HepG2 (cell line): ENCODE data around the gene RARA. TPM values are rescaled to one million over a fixed set of nuclear protein-coding genes. Genes with fewer than 3 reads are reported as not detected.

Experiments
- ATAC-seq: fragments of 200-7000 bp; cut with Tn5 transposase; 3 replicates; pipeline ENCODE4 v1.9.1; 2020; ENCODE audit warnings: mild to moderate bottlenecking, moderate library complexity
- BruUV-seq: library from RNA; stranded (reverse); fragments of 400-500 nt; replicated peaks from 2 replicates; lab custom pipeline; 2021; lab: Mats Ljungman, UMichigan
- CTCF ChIA-PET: fragments of 300-600 bp; formaldehyde crosslinking; extraction: SDS; loops from one replicate; lab custom pipeline; 2021; ENCODE audit warnings: low total read pairs, inconsistent platforms, low intra/inter-chr PET ratio; lab: Yijun Ruan, JAX
- POLR2A ChIA-PET: fragments of 350-600 bp; sonication (Branson Sonifier 250); formaldehyde crosslinking; loops from one replicate; lab custom pipeline; 2020; ENCODE audit warnings: antibody characterized with exemption, inconsistent platforms; lab: Yijun Ruan, JAX
- DNase-seq: peaks from one replicate; pipeline ENCODE4 v3.0.0-alpha.2; 2015; ENCODE audit warnings: low spot score
- FAIRE-seq: peaks from 3 replicates; lab custom pipeline; 2011; peaks lifted over from hg19 to GRCh38; lab: Jason Lieb, UNC
- H2AFZ ChIP-seq: one replicate; pipeline ENCODE4 v1.6.1; 2011; ENCODE audit warnings: low read length, inconsistent platforms
- H3K27ac ChIP-seq: fragments of 300-600 bp; 3 replicates; pipeline ENCODE4 v1.8.0; 2011; ENCODE audit warnings: mixed run types, mild to moderate bottlenecking, mixed read lengths, low read length, inconsistent platforms; ENCODE audit not compliant: insufficient read depth; ENCODE audit errors: extremely low read length
- H3K27me3 ChIP-seq, 2 experiments: fragments of 200-600 bp in 1 of 2; 2 replicates in 1 of 2; 3 replicates in 1 of 2; pipeline versions ENCODE4 v1.6.0 to v1.8.0; 2011; ENCODE audit warnings: low read length in 2 of 2, mild to moderate bottlenecking in 2 of 2, moderate library complexity in 2 of 2, inconsistent platforms in 1 of 2; ENCODE audit not compliant: insufficient read depth in 2 of 2, control insufficient read depth in 1 of 2
- H3K36me3 ChIP-seq, 2 experiments: fragments of 200-600 bp in 1 of 2; replicated peaks in 1 of 2; 2 replicates in 1 of 2; 3 replicates in 1 of 2; pipeline versions ENCODE4 v1.5.1 to v1.8.0; 2011; ENCODE audit warnings: low read length in 2 of 2, inconsistent platforms in 1 of 2; ENCODE audit not compliant: insufficient read depth in 2 of 2, control insufficient read depth in 1 of 2
- H3K4me1 ChIP-seq: 2 replicates; pipeline ENCODE4 v1.5.1; 2012; ENCODE audit warnings: low read length, inconsistent platforms; ENCODE audit not compliant: insufficient read depth
- H3K4me2 ChIP-seq: 2 replicates; pipeline ENCODE4 v1.6.0; 2011; ENCODE audit warnings: low read depth, low read length, inconsistent platforms
- H3K4me3 ChIP-seq, 3 experiments: fragments of 200-600 bp in 1 of 3; sonication (generic), shearing (Covaris generic) in 1 of 3; replicated peaks in 1 of 3; 2 replicates each; pipeline ENCODE4 v1.5.1; 2011 to 2016; ENCODE audit warnings: low read length in 3 of 3, inconsistent platforms in 2 of 3, low read depth in 2 of 3, mild to moderate bottlenecking in 2 of 3, control low read depth in 1 of 3, mixed read lengths in 1 of 3; ENCODE audit not compliant: insufficient read depth in 1 of 3
- H3K79me2 ChIP-seq: one replicate; pipeline ENCODE4 v1.6.1; 2011; ENCODE audit warnings: low read length, inconsistent platforms; ENCODE audit not compliant: insufficient read depth
- H3K9ac ChIP-seq: 2 replicates; pipeline ENCODE4 v1.6.0; 2011; ENCODE audit warnings: mild to moderate bottlenecking, low read depth, low read length, inconsistent platforms; ENCODE audit not compliant: insufficient read depth
- H3K9me3 ChIP-seq: 2 replicates; pipeline ENCODE4 v1.5.1; 2012; ENCODE audit warnings: mild to moderate bottlenecking, low read length
- H4K20me1 ChIP-seq: 2 replicates; pipeline ENCODE4 v1.6.0; 2011; ENCODE audit warnings: inconsistent platforms, mild to moderate bottlenecking, low read length, moderate library complexity; ENCODE audit not compliant: insufficient read depth
- GATAD1 ChIP-seq: IDR thresholded peaks from 2 replicates; pipeline ENCODE4 v1.6.1; 2016; ENCODE audit warnings: missing genetic modification reagents, missing compliant biosample characterization
- HES4 ChIP-seq: sonication (generic); formaldehyde crosslinking; IDR thresholded peaks from 2 replicates; pipeline ENCODE4 v1.9.0; 2021; ENCODE audit warnings: mild to moderate bottlenecking, missing genetic modification reagents, borderline replicate concordance
- KDM5B ChIP-seq: sonication (generic); formaldehyde crosslinking; IDR thresholded peaks from 2 replicates; pipeline ENCODE4 v1.4.0; 2020; ENCODE audit warnings: missing genetic modification reagents, mild to moderate bottlenecking, borderline replicate concordance
- POGZ ChIP-seq: sonication (generic); formaldehyde crosslinking; IDR thresholded peaks from 2 replicates; pipeline ENCODE4 v1.4.0; 2020; ENCODE audit warnings: mild to moderate bottlenecking, missing genetic modification reagents
- RFXAP ChIP-seq: sonication (generic); formaldehyde crosslinking; IDR thresholded peaks from 2 replicates; pipeline ENCODE4 v1.4.0; 2020; ENCODE audit warnings: missing genetic modification reagents, borderline replicate concordance
- SRSF4 ChIP-seq: fragments of 200-400 bp; formaldehyde crosslinking; IDR thresholded peaks from one replicate; pipeline ENCODE4 v1.6.1; 2018; ENCODE audit warnings: mild to moderate bottlenecking, low read depth, low read length, moderate library complexity; ENCODE audit not compliant: poor library complexity, severe bottlenecking
- ZNF124 ChIP-seq: sonication (generic); formaldehyde crosslinking; IDR thresholded peaks from 2 replicates; pipeline ENCODE4 v1.4.0; 2020; ENCODE audit warnings: missing genetic modification reagents
- ZNF446 ChIP-seq: sonication (generic); formaldehyde crosslinking; IDR thresholded peaks from 2 replicates; pipeline ENCODE4 v1.5.0; 2020; ENCODE audit warnings: mild to moderate bottlenecking, missing genetic modification reagents
- ZNF572 ChIP-seq: sonication (generic); formaldehyde crosslinking; IDR thresholded peaks from 2 replicates; pipeline ENCODE4 v1.5.1; 2020; ENCODE audit warnings: mild to moderate bottlenecking, missing genetic modification reagents
- WGBS: methylation state at CpG from one replicate; pipeline ENCODE4 v1.1.6; 2017; ENCODE audit warnings: low lambda C conversion rate; 5-methylcytosine and 5-hydroxymethylcytosine counted together
- in situ Hi-C: cut with HindIII; loops from 2 replicates; pipeline ENCODE4 v1.10.0; 2017; ENCODE audit warnings: low pct_unique_long_range_greater_than_20kb; ENCODE audit not compliant: extremely low pct_ligation_motif_present
- intact Hi-C: fragments of 100-400 bp; cut with micrococcal nuclease; formaldehyde crosslinking; loops from one replicate; pipeline ENCODE4 v1.10.0; 2022; ENCODE audit not compliant: unreplicated experiment
- polyA plus RNA-seq, 8 experiments: library from polyadenylated mRNA; depleted of rRNA in 3 of 8; stranded (reverse) in 7 of 8; unstranded in 1 of 8; fragments of >200 nt; fragmentation: Illumina TruSeq in 4 of 8; extraction: Trizol in 4 of 8; gene quantifications; 2 replicates each; pipeline versions ENCODE4 v1.2.1 to v1.2.3, GENCODE V29; 2011 to 2016; ENCODE audit warnings: low read depth in 4 of 8, missing spikeins in 1 of 8, mixed read lengths in 1 of 8; ENCODE audit not compliant: insufficient read depth in 1 of 8
- total RNA-seq, 5 experiments: library from RNA; depleted of rRNA; stranded (reverse); fragments of >200 nt; fragmentation: Illumina TruSeq; extraction: Trizol; gene quantifications; 2 replicates each; pipeline ENCODE4 v1.2.3, GENCODE V29; 2016; ENCODE audit warnings: low read depth in 1 of 5

RARA gene
- total and polyA plus RNA-seq, 2 of the 13 experiments (the other 11 are each of a cell fraction or from before 2014, with no cell fraction given): 6.4 to 8.6 TPM

DNA sequence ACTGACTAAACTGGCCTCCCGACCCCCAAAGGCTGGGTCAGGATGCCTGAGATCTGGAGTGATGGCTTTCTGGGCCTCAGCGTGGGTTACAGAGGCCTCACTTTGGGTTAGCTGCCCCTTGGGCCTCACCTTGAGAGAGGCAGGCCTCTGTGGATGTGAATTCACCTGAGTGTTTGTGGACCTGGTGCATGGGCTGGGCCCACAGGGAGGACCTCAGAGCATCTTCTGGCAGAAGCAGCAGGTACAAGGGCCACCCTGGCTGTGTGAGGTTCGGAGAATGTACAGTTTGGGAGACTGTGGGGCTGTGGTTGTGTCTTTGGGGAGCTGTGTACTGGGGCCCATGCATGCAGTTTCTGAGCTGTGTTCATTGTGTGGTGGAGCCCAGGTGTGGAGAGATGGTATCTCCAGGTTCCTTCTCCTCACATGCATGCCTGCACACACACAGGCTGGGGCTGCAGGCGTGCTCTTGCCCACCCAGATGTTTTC is 18.3 kb downstream of the RARA start:
- Histone ChIP-seq H4K20me1 (peaks cover 37% of the 10 kb centered on the region), H3K4me1 (peaks cover 81% of the 10 kb centered on the region), H3K9me3 (no peaks in the 10 kb centered on the region), H3K4me3 (no peak overlapping the region), H3K79me2 (peaks cover 24% of the 10 kb centered on the region), H2AFZ (no peak overlapping the region), H3K27me3 (no peaks in the 10 kb centered on the region), H3K4me2 (peak overlapping the region; percentile 52; the same call in 1 of the 2 replicates), H3K27ac (no peak overlapping the region), H3K9ac (no peak overlapping the region), H3K36me3 (peaks cover 0 to 6% of the 10 kb centered on the region in 2 experiments; a peak in 1 of 5 replicates)
- in situ Hi-C loops: no loop called here
- ChIA-PET CTCF (interaction anchor here (0.6 kb wide), 1 partner anchor 175 kb away, joined by 3 read pairs; no protein-coding TSS in a partner anchor), POLR2A (interaction anchor here (1.1 to 5.3 kb wide), 6 partner anchors 8 to 28 kb away, joined by 3 to 48 read pairs (median 4); no protein-coding TSS in a partner anchor)
- DNase-seq (no peak), FAIRE-seq (no peak), ATAC-seq (no peak; the same call in 2 of the 3 replicates)
- 95% methylated on average over 2 of the region's 4 CpGs for WGBS
- 0 out of 2 replicates have a peak, but pooled peaks have one; percentile 57 for TF ChIP-seq ZNF572 (CRISPR knock-in tag)
- TF ChIP-seq SRSF4: no peak
- no peak for TF ChIP-seq ZNF124
- TF ChIP-seq RFXAP: no peak
- 0 out of 2 replicates have a peak, but pooled peaks have one; percentile 18 for TF ChIP-seq HES4 (CRISPR knock-in tag)
- TF ChIP-seq ZNF446 (CRISPR knock-in tag): 0 out of 2 replicates have a peak, but pooled peaks have one; percentile 53
- peak; percentile 23; the same call in 1 of the 2 replicates for TF ChIP-seq KDM5B
- TF ChIP-seq POGZ (CRISPR knock-in tag): 0 out of 2 replicates have a peak, but pooled peaks have one; percentile 11
- TF ChIP-seq GATAD1 (CRISPR knock-in tag): no peak
- intact Hi-C loops: no loop called here
- no TSS peak for BruUV-seq
